NCI-H2107 (cell line): Measurements from ENCODE around the gene R3HDML.
"Not testable (repeated sequence)": the region's sequence is repeated elsewhere in the genome, so short reads cannot be mapped to it uniquely, and the experiment has no call there.

ENCODE experiments used
- DNase-seq: peaks from one replicate; lab custom pipeline; 2025; lab: John Stamatoyannopoulos, UW

R3HDML gene

DNA sequence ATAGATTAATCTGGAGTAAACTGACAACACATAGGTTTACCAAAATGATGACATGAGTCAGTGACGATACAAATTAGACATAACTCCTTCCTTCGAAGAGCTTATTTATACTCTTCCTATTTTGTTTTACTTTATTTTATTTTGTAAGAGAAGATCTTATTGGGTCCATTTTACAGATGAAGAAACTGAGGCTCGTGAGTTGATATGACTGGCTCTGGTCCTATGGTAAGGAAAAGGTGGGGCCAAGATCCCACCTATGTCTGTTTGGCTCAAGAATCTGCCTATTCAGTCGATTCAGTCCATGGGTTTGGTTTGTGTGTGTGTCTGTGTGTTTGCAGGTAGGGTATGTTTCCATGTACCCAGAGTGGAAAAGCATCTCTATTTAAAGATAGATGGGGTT is 8.4 kb upstream of the R3HDML start:
- DNase-seq: no peak

DNA sequence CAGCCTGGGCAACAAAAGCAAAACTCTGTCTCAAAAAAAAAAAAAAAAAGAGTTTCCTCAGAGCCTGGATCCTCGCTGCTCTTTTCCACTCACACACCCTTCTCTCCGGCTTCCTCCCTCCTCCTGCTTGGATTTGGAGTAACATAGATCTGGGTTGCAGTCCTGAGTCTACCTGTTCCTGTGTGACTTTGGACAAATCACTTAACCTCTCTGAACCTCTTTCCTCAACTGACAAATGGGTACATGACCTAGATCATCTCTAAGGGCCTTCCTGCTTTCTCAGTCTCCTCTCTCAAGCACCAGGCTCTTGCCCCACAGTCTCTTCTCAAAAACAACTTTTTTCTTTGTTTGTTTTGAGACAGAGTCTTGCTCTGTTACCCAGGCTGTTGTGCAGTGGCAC is 5.6 kb upstream of the R3HDML start:
- no peak for DNase-seq

DNA sequence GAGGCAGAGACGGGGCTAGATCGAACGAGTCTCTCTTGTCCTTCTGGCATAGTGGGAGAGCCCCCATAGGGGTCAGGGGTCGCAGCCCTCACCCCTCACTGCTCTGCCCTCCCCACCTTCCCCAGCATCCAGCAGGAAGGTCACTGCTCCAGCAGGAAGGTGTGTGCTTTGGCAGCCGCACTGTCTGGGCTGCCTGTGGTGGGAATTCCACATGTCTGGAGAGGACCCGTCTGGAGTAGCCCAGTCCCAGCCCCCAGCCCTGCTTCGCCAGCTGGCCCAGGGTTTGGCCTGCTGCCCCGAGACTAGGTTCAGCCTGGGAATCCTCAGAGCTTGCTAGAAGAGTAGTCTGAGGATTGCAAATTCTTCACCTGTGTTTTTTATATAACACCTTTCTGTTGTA is 2.5 kb upstream of the R3HDML start:
- DNase-seq: no peak

DNA sequence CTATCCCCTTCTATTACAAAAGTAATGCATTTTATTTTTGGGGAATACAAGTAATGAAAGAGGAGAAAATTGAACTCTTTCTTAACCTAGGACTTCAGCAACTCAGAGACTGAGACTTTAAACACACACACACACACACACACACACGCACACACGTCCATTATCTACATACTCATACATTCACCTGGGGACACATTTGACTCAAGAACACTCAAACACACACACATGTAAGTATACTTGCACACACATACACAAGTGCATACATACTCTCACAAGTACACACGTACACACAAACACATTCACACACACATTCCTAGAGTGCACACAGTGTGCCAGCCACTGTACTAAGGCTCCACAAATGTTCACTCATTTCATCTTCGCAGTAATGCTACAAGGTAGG is 2.1 kb upstream of the R3HDML start:
- no peak for DNase-seq

DNA sequence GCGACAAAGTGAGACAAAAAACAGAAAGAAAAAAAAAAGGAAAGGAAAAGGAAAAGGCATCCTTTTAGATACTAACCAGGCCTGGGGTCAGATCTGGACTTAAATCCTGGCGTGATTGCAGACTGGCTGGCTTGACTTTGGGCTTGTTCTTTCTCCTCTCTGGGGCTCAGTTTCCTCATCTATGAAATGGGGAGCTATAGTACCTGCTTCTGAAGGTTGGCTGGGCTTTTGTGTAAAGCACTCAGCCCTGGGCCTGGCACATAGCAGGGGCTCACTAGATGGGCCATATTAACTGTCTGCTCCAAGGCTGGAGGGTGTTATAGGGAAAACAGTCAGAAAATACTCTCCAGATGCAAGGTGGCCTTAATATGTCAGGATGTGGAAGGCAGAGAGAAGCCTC is 1.2 kb upstream of the R3HDML start:
- DNase-seq: no peak

DNA sequence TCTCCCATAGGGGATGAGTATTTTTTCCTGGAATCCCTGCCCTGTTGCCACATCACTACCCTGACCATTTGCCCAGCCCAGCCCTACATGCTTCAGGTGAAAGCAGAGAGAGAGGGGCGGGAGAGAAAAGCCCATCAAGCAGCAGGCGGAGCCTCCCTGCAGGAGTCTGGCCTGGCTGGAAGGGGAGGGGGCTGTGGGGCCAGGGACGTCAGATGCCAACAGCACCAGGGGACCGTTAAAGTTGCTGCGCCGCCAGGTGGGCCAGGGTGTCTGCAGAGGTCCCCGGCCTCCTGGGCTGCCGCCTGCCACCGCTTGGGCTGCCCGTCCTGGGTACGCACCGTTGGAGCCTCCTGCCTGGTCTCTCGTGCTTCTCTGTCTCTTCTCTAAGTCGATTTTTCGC is 757 bp upstream of the R3HDML start:
- DNase-seq: no peak

DNA sequence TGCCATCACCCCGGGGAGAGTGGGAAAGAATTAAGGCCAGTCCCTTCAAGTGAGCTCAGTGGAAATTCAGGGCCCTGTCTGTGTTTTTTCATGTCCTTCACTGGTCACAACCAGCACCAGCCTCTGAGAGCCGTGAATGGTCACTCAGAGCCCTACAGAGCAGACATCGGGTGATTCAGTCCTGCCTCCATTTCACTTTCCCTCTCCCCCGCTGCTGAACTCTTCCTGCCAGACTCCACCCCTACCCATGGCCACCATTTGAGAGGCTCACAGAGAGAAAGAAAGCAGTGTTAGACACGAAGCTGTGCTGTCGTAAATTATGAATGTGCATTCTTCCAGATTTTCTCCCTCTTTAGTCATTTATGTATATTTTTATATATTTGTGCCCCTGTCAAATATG is 5.4 kb downstream of the R3HDML start:
- no peak for DNase-seq

DNA sequence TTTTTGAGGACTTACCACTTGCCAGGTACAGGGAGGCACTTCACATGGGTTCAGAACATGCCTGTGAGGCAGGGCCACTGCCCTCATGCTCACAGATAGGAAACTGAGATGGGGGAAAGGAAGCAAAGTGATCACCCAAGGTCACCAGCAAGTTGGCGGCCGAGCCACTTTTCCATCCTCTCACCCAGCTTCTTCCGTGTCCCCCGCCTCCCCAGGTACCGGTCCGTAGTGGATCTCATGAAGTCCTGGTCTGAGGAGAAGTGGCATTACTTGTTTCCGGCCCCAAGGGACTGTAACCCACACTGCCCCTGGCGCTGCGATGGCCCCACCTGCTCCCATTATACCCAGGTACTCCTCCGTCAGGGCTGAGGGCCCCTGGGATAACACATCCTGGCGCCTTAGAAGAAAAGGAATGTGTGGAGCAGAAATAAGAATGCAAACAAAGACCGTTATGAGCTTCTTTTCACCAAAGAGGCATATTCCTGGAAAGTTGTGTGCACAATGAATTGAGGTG is 6.4 kb downstream of the R3HDML start:
- DNase-seq: no peak

DNA sequence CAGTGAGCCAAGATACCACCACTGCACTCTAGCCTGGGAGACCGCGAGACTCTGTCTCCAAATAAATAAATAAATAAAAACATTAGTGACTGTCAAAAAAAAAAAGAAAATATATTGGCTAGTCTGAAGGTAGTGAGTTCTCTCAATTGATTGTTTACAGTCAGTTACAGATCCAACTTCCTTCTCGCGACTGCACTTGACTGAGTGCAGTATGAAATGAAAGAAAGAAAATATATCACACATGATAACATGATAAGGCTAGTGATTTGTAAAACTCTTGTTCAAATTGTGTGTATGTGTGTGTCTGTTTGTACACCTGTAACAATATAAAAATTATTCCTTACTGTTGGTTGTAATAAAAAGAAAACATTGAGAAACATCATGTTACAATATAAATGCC is 7.9 kb downstream of the R3HDML start:
- no peak for DNase-seq

DNA sequence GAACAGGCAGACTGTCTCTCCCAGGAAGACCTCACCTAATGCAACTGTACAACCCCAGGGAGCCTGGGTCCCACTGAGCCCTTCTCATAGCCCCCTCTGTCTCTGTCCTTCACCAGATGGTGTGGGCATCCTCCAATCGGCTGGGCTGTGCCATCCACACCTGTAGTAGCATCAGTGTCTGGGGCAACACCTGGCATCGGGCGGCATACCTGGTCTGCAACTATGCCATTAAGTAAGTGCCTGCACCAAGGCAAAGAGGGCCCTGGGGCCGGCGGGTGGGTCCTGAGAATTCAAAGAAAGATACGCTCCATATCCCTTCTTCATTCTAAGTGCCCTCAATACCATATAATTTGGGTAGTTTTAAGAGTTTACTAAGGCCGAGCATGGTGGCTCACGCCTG is 8.3 kb downstream of the R3HDML start:
- no peak for DNase-seq

DNA sequence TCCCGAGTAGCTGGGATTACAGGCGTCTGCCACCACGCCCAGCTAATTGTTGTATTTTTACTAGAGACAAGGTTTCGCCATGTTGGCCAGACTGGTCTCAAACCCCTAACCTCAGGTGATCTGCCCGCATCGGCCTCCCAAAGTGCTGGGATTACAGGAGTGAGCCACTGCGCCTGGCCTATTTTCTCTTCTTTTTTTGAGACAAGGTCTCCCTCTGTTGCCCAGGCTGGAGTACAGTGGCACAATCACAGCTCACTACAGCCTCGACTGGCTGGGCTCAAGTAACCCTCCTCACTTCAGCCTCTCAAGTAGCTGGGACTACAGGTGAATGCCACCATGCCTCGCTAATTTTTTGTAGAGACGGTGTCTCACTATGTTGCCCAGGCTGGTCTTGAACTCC is 9.1 kb downstream of the R3HDML start:
- not testable (repeated sequence) for DNase-seq

DNA sequence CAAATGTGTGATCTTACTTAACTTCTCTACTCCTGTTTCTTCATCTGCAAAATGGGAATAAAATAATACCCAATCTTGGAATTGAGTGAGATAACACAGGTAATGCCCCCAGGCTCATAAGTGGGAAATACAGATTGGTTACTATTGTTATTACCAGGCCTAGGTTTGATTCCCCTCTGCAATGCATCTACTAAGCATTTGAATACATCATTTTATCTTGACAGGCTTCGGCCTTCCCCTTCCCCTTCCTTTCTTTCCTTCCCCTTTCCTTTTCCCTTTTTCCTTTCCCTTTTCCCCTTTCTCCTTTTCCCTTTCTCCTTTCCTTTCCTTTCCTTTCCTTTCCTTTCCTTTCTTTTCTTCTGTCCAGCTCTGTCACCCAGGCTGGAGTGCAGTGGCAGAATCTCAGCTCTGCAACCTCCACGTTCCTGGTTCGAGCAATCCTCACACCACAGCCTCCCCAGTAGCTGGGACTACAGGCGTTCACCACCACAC is 11.4 kb downstream of the R3HDML start:
- DNase-seq: no peak

DNA sequence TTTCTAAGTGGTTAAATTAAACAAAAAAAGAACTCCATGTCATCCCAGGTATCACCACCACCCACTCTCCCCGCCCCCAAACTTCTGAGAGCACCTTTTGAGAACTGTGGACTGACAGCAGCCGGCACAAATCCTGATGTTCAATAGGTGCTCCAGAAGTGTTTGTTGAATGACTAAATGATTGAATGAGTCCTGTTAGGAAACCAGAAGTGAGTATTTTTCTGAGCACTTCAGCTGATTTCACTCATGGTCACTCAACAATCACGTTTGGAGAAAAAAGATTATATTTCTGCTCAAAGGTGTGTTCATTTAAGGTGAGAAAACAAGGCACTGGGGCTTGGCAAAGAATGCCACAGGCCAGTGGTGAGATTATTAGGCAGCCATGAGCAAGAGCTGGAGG is 12.5 kb downstream of the R3HDML start:
- no peak for DNase-seq

DNA sequence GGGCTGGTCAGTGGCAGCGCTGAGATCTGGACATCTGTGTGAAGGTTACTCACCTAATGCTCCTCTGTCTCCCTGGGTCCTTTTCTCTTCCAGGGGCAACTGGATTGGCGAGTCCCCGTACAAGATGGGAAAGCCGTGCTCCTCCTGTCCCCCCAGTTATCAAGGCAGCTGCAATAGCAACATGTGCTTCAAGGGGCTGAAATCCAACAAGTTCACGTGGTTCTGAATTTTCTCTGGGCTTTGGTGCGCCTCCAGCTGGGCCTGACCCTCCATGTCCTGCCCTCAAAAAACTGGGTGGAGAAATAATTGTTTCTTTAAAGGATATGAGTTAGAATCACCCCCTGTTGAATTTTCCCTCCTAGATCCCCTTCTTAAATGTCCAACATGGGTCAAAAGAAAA is 13.7 kb downstream of the R3HDML start:
- no peak for DNase-seq

DNA sequence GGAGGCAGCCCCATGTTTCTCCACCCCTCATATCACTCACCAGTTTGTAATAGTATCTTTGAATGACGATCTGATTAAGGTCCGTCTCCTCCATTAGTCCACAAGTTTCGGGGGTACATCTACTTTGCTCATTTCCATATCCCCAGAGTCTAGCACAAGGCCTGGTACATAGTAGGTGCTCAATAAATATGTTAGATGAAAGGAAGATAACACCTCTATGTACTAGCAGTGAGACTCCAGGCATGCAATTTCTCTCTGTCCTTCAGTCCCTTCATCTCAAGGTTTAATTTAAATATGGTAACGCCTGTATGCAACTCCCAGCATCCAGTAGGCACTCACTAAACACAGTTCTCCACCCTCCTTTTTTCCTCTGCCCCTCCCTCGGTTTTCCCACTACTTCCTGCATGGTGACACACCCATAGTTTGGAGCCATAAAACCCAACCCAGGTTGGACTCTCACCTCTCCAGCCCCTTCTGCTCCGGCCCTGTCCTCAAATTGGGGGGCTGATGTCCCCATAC is 18.2 kb downstream of the R3HDML start:
- DNase-seq: no peak

DNA sequence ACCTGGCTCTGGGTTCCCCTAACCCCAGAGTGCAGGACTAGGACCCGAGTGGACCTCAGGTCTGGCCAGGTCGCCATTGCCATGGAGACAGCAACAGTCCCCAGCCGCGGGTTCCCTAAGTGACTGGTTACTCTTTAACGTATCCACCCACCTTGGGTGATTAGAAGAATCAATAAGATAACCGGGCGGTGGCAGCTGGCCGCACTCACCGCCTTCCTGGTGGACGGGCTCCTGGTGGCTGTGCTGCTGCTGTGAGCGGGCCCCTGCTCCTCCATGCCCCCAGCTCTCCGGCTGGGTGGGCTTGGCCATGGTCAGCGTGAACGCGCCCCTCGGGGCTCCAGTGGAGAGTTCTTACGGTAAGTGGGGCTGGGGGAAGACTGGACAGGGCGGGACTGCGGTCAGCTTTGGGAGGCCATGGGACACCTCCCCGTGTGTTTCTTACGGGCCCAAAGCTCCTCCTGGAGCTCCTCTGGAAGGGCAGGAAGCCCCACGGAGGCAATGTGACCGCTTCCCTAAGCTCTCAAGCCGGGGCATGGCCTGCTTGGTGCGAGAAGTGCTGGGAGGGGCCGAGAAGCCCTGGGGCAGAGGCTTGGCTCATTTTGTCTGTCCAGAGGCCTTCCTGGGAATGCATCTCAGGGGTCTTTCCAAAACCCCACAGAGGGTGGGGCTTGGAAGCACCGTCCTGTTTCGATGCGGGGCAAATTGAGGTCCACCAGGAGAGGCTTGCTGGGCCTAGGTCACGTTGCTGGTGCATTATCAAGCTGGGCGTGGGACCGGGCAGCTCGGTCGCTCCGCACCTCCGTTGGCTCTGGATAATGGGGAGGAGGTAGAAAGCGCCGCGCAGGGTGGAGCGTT is 18.9 kb downstream of the R3HDML start, which contains the start of gene HNF4A:
Gene HNF4A, plus strand, starts transcription at position 202 of the 855 bp plus-strand sequence. Its CDS starts 106 bp downstream, at position 308.
- DNase-seq: no peak

DNA sequence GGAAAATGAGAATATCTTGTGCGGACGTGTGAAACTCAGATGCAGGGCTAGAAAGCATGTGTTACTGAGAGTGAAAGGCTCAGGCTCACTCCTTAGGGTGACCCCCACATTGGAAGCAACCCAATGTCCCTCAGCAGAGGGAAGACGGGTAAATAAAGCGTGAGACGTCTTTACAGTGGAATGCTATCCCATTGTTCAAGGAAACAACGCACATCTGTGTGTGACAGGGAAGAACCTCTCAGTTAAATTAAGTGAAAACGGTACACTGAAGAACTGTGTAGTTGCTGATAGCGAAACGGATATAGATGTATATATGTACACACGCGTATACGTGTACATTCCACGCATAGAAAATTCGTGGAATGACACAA is 19.5 kb downstream of the R3HDML start:
- no peak for DNase-seq

DNA sequence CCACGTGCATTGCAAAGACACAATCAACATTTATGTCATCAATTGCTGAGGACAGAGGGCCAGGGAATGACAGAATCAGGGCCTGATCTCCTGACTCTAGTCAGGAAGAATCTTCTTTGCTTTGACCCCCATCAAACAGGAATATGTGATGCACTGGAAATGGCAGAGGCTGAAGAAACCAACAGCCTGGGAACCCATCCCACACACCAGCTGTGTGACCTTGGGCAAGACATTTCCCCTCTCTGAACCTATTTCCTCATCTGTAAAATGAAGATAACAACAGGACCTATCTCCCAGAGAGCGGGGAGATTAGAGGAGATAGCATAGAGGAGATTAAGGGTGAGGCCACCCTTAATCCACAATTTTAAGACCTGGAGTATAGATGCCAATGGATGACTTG is 20.2 kb downstream of the R3HDML start:
- DNase-seq: no peak

DNA sequence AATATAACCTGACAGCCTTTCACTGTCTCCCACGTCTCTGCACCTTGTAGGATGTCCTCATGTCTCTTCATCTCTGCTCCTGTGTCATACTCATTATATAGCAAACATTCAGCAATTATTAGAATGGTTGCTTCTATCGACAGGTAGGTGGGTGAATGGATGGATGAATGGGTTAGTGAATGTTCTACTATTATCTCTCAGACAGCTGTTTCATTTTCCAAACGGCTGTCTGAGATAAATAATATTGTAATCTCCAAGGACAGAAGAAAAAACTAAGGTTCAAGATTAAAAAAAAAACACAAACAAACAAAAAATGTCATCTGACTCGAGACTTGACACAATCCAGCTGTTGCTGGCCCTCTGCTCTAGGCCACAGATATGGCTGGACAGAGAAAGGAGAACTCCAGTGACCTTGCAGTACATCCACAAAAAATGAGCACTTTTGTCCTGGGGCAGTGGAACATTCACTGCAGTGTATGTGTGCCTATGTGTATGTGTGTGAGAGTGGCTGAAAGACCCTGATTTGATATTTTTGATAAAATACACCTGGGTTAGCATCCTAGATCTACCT is 20.8 kb downstream of the R3HDML start:
- DNase-seq: no peak

DNA sequence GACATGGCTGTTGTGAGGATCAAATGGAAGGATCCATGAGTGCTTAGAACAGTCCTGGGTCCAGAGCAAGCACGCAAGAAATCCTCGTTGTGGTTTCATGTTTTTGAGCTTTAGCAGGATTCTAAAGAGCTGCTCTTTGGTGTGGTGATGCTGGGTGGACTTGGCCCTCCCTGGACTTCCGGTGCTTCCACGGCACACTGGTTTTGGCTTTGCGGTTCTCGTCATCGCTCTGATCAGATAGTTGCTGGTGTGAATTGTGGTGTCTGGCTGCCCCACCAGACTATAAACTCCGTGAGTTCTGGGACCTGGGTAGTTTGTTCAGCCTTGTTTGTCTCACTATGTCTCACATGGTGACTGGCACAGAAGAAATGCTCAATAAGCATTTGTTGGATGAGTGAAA is 21.9 kb downstream of the R3HDML start:
- no peak for DNase-seq

DNA sequence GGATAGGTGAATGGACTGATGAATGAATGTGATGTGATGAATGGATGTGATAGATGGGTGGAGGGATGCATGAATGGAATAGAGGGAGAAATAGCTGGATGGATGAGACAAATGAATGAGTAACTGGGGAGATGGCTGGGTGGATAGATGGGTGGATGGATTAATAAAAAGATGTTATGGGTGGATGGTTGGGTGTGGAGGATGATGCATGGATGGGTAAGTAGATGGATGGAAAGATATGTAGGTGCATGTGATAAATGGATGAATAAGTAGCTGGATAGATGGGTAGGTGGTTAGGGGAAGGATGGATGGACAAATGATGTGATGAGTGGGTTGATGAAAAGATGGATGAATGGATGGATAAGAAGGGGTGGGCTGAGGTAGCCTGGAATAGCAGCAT is 23.4 kb downstream of the R3HDML start:
- DNase-seq: no peak

DNA sequence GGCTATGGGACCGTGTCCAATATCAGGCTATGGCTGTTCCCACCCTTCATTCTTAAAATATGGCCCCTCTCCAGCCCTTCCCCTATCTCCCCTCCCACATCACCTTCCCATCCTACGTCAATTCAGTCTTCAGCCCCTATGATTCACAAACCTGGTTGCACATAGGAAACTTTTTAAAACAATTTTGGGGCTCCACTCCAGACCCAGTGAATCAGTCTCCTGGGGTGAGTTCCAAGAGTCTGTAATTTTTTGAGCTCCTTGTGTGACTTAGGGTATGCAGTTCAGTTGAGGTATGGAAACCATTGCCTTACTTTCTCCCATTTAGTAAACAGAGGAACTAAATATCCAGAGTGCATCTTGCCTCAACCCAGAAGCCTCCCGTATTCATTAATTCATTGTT is 24.2 kb downstream of the R3HDML start:
- no peak for DNase-seq

DNA sequence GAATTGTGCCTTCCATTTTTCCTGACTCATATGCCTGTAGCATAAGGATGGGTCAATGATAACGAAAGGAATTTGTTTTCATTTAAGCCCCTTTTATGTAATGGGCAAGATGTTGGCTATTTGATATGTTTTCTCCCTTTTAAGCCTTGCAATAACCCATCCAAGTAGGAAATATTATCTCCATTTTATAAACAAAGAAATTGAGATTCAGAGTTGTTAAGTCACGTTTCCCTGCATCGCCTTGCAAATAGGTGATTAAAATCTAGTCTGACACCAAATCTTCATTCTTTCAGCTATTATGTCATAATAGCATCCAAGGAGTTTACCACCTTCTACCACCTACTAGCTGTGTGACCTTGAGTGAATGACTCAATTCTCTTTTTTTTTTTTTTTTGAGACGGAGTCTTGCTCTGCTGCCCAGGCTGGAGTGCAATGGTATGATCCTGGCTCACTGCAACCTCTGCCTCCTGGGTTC is 25.7 kb downstream of the R3HDML start:
- no peak for DNase-seq
